Right atrium auricular region (tissue), 2 donors: ENCODE measurements around the gene SLC51B. TPM values are rescaled to one million over a fixed set of nuclear protein-coding genes. Genes with fewer than 3 reads are reported as not detected.

Source experiments
- DNase-seq: peaks from one replicate; pipeline ENCODE4 v3.0.0-alpha.2; 2019; ENCODE audit warnings: low spot score
- H3K27ac ChIP-seq, 2 donors: fragments of 200-600 bp; sonication (generic); 1 replicate in 1 of 2; 2 replicates in 1 of 2; pipeline ENCODE4 v1.5.1; 2016 to 2019
- H3K27me3 ChIP-seq, 2 donors: fragments of 200-600 bp; sonication (generic); one replicate each; pipeline versions ENCODE4 v1.5.1 to v1.6.0; 2017 to 2019
- H3K36me3 ChIP-seq: fragments of 200-600 bp; sonication (generic); one replicate; pipeline ENCODE4 v1.5.1; 2016
- H3K4me1 ChIP-seq, 2 donors: fragments of 200-600 bp; sonication (generic); one replicate each; pipeline versions ENCODE4 v1.5.1 to v1.6.0; 2017 to 2019
- H3K4me3 ChIP-seq, 2 donors: fragments of 200-600 bp; sonication (generic); 1 replicate in 1 of 2; 2 replicates in 1 of 2; pipeline ENCODE4 v1.5.1; 2017 to 2019; ENCODE audit warnings: mild to moderate bottlenecking in 1 of 2, moderate library complexity in 1 of 2
- H3K9me3 ChIP-seq, 2 donors: fragments of 200-600 bp; sonication (generic); one replicate each; pipeline ENCODE4 v1.5.1; 2019
- total RNA-seq, 2 donors: library from RNA; depleted of rRNA; stranded (reverse); fragments of >200 nt; gene quantifications; one replicate each; pipeline ENCODE4 v1.1.0, GENCODE V29; 2016
- TF ChIP-seq, protein P1 (sequence below), 2 donors: fragments of 200-600 bp; sonication (generic); IDR thresholded peaks; one replicate each; pipeline ENCODE4 v1.5.1; 2019; ENCODE audit warnings: antibody characterized with exemption in 2 of 2

Gene SLC51B
- total RNA-seq, 2 donors from 2014 or later, result not detected

DNA sequence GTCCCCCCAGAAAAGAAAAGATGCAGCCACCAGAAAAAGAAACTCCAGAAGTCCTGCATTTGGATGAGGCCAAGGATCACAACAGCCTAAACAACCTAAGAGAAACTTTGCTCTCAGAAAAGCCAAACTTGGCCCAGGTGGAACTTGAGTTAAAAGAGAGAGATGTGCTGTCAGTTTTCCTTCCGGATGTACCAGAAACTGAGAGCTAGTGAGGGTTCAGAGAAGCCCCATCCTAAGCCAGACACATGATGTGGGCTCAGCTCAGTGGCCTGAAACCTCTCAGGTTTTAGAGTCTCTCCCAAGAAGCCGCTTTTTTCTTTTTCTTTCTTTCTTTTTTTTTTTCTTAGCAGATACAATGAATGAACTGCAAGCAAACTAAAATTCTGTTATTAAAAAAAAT is 7.8 kb downstream of the SLC51B start:
- peaks cover 0 to 36% of the 10 kb centered on the region in 2 donors for H3K4me1 ChIP-seq
- no peaks in the 10 kb centered on the region for H3K9me3 ChIP-seq
- no peak overlapping the region for H3K4me3 ChIP-seq
- peaks cover 52% of the 10 kb centered on the region for H3K36me3 ChIP-seq
- TF ChIP-seq, protein P1, sequence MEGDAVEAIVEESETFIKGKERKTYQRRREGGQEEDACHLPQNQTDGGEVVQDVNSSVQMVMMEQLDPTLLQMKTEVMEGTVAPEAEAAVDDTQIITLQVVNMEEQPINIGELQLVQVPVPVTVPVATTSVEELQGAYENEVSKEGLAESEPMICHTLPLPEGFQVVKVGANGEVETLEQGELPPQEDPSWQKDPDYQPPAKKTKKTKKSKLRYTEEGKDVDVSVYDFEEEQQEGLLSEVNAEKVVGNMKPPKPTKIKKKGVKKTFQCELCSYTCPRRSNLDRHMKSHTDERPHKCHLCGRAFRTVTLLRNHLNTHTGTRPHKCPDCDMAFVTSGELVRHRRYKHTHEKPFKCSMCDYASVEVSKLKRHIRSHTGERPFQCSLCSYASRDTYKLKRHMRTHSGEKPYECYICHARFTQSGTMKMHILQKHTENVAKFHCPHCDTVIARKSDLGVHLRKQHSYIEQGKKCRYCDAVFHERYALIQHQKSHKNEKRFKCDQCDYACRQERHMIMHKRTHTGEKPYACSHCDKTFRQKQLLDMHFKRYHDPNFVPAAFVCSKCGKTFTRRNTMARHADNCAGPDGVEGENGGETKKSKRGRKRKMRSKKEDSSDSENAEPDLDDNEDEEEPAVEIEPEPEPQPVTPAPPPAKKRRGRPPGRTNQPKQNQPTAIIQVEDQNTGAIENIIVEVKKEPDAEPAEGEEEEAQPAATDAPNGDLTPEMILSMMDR (IDR thresholded peaks at IDR 0.05), result no peak
- no peaks in the 10 kb centered on the region for H3K27me3 ChIP-seq
- no peak for DNase-seq
- H3K27ac ChIP-seq, result no peak overlapping the region

DNA sequence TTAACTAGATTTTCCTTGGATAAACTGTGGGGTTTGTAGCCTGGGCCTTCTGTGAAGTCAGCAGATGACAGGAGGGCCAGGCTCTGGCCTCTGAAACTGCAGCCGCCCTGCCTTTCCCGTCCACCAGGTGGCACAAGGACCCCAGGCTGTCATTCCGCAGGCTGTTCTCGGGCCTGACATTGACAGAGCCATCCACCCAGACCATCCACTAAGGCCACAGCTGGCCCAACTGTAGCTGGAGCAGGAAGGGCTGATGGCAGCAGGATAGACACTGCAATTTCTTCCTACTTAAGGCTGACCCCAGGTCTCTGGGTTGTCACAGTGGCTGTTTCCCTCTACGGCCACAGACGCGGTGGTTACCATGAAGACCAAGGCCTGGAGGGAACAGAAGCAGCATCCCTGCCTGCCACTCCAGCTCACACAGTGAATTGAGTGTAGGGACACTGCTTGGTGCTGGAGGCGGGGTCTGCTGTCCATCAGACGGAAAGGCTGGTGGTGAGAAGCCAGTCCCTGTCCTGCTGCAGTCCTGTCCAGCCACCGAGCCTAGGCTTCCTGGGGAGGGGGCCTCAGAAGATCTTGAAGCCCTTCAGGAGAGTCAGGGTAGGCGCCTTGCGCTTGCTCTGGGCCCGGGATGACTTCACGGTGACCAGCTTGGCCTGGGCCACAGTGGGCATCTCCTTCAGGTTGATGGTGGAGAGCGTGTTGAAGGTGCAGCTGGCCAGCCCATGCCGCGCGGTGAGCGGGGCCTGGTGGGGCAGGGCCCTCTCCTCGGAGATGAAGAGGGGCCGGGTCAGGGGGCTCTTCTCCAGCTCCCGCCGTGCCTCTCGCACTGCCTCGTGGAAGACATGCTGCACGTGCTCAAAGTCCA is 9.4 kb downstream of the SLC51B start:
- no peak overlapping the region for H3K4me3 ChIP-seq
- TF ChIP-seq, protein P1 (IDR thresholded peaks at IDR 0.05), result peak; percentile 75 to 95
- H3K27me3 ChIP-seq, result no peaks in the 10 kb centered on the region
- DNase-seq, result peak; percentile 81
- peak overlapping the region; percentile 67 to 98 for H3K27ac ChIP-seq
- peaks cover 68% of the 10 kb centered on the region for H3K36me3 ChIP-seq
- H3K9me3 ChIP-seq, result no peaks in the 10 kb centered on the region
- H3K4me1 ChIP-seq, result peaks cover 1 to 37% of the 10 kb centered on the region in 2 donors

DNA sequence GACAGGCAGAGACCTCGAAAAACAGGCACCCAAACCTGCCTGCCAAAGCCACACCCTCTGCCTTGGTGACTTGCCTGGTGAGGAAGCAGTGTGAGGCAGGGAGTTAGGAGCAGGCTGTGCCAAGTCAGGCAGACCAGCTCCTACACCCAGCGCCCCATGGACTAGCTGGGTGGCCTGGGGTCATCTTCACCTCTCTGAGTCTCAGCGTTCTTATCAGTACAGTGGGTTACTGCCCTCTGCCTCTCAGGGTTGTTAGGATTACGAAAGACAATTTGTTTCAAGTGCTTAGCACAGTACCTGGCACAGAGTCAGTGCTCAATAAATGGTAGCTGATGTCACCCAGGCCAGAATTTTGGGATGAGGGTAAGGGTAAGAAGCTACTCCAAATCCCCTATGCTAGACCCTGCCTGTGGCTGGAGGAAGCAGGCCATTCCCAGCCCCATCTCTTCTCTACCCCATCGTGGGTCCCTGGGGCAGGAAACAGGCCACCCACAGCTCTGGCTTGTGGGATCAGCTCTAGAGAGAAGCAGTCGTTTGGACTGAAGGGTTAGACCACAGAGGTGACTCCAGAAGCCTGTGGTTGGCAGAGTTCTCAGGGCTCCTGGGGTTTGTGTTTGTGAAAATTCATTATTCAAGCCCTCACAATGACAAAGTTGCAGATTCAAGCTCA is 10.1 kb downstream of the SLC51B start:
- DNase-seq, result no peak
- no peaks in the 10 kb centered on the region for H3K27me3 ChIP-seq
- H3K9me3 ChIP-seq, result no peaks in the 10 kb centered on the region
- peaks cover 73% of the 10 kb centered on the region for H3K36me3 ChIP-seq
- H3K27ac ChIP-seq, result peak overlapping the region; percentile 67 to 98
- TF ChIP-seq, protein P1 (IDR thresholded peaks at IDR 0.05), result no peak
- peaks cover 4 to 42% of the 10 kb centered on the region in 2 donors for H3K4me1 ChIP-seq
- no peak overlapping the region for H3K4me3 ChIP-seq

DNA sequence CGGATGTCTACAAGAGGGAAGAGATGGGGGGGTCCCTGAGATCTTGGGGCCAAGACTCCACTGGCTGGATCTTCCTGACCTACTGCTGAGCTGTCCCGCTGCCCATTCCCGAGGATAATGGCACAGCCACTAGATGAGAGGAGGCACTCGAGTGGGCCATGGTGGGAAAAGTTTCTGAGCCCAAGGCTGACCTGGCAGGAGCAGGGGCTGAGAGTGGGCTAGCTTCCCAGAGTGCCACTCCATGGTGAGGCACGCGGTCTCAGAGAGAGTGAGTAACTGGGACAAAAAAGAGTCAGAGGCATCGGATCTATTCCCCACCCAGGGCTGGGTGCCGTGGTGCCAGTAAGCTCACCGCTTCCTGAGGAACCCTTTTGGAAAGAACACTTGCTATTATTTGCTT is 10.9 kb downstream of the SLC51B start:
- no peak overlapping the region for H3K4me3 ChIP-seq
- H3K27me3 ChIP-seq, result no peaks in the 10 kb centered on the region
- peak overlapping the region; percentile 67 to 98 for H3K27ac ChIP-seq
- TF ChIP-seq, protein P1 (IDR thresholded peaks at IDR 0.05), result no peak
- H3K9me3 ChIP-seq, result no peaks in the 10 kb centered on the region
- H3K4me1 ChIP-seq, result peaks cover 4 to 49% of the 10 kb centered on the region in 2 donors
- no peak for DNase-seq
- H3K36me3 ChIP-seq, result peaks cover 73% of the 10 kb centered on the region

DNA sequence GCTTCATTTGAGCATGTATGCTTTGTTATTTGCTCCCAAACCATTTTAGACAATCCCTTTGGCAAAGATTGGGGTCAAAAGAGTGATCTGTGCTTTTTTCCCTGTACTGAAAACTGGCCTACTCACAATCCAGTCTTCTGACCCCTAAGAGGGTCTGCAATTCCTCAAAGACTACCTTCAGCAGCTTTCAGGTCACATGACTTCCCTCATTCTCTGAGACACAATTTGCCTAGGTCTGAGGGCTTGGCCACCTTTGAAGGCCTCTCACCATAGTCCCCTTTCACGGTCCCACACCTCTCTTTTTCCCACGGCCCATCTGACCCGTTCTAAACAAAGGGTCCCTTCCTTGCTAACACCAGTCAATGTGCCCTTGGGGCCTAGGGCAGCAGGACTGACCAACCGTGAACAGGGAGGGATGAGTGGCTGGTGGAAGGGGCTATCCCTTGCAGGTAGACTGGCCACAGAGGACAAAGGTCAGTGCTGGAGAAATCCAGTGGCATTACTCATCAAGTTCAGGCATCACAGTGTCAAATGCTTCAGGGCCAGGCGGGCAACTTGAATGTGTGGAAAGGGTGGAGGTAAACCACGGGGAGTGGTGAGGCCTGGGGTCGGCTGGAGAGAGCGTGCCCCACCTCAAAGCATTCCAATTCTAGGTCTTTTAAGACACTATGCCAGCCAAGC is 11.8 kb downstream of the SLC51B start:
- peaks cover 4 to 57% of the 10 kb centered on the region in 2 donors for H3K4me1 ChIP-seq
- H3K4me3 ChIP-seq, result no peak overlapping the region
- H3K9me3 ChIP-seq, result no peaks in the 10 kb centered on the region
- TF ChIP-seq, protein P1 (IDR thresholded peaks at IDR 0.05), result no peak
- H3K27ac ChIP-seq, result peak overlapping the region; percentile 12 to 98
- no peak for DNase-seq
- H3K27me3 ChIP-seq, result no peaks in the 10 kb centered on the region
- peaks cover 73% of the 10 kb centered on the region for H3K36me3 ChIP-seq
